Liver (tissue), 9 donors: ENCODE data around the gene GDF10. TPM values are rescaled to one million over a fixed set of nuclear protein-coding genes. Genes with fewer than 3 reads are reported as not detected.

Experiments used
- DNase-seq: peaks from one replicate; pipeline ENCODE4 v3.0.0-alpha.2; 2017; ENCODE audit warnings: low spot score
- H3K27ac ChIP-seq, 2 donors: one replicate each; pipeline ENCODE4 v1.7.0; 2013; ENCODE audit warnings: inconsistent platforms in 2 of 2, low read length in 2 of 2, control low read depth in 1 of 2, low read depth in 1 of 2, mild to moderate bottlenecking in 1 of 2
- H3K27me3 ChIP-seq, 4 donors: one replicate each; pipeline versions ENCODE4 v1.6.1 to v1.7.0; 2013; ENCODE audit warnings: low read length in 3 of 4, inconsistent platforms in 1 of 4, mild to moderate bottlenecking in 1 of 4, moderate library complexity in 1 of 4; ENCODE audit not compliant: control insufficient read depth in 4 of 4, insufficient read depth in 4 of 4
- H3K36me3 ChIP-seq, 4 donors: one replicate each; pipeline versions ENCODE4 v1.6.1 to v1.7.0; 2013; ENCODE audit warnings: low read length in 3 of 4, mild to moderate bottlenecking in 3 of 4, low read depth in 1 of 4, moderate library complexity in 1 of 4; ENCODE audit not compliant: control insufficient read depth in 4 of 4, insufficient read depth in 3 of 4
- H3K4me1 ChIP-seq, 4 donors: one replicate each; pipeline versions ENCODE4 v1.6.1 to v1.7.0; 2013; ENCODE audit warnings: low read length in 3 of 4, mild to moderate bottlenecking in 3 of 4, moderate library complexity in 1 of 4; ENCODE audit not compliant: control insufficient read depth in 4 of 4, insufficient read depth in 4 of 4
- H3K4me3 ChIP-seq, 3 donors: one replicate each; pipeline versions ENCODE4 v1.6.1 to v1.7.0; 2013; ENCODE audit warnings: low read length in 3 of 3, control low read depth in 1 of 3, low read depth in 1 of 3, mild to moderate bottlenecking in 1 of 3
- H3K9ac ChIP-seq, 2 donors: one replicate each; pipeline ENCODE4 v1.7.0; 2013; ENCODE audit warnings: low read length in 2 of 2, mild to moderate bottlenecking in 2 of 2, moderate library complexity in 2 of 2, control low read depth in 1 of 2, low read depth in 1 of 2
- H3K9me3 ChIP-seq, 4 donors: one replicate each; pipeline versions ENCODE4 v1.6.1 to v1.7.0; 2013; ENCODE audit warnings: low read length in 3 of 4; ENCODE audit not compliant: control insufficient read depth in 4 of 4
- EGR1 ChIP-seq, 2 donors: IDR thresholded peaks; 2 replicates each; pipeline ENCODE4 v1.6.1; 2016 to 2018; ENCODE audit warnings: antibody characterized with exemption in 2 of 2, low read depth in 2 of 2
- FOXA1 ChIP-seq: IDR thresholded peaks from 2 replicates; pipeline ENCODE4 v1.6.1; 2016; ENCODE audit warnings: antibody characterized with exemption
- FOXA2 ChIP-seq: IDR thresholded peaks from 2 replicates; pipeline ENCODE4 v1.6.1; 2016; ENCODE audit warnings: antibody characterized with exemption
- GABPA ChIP-seq, 2 donors: IDR thresholded peaks in 1 of 2; conservative IDR thresholded peaks in 1 of 2; 2 replicates each; pipeline ENCODE4 v1.6.1; 2016; ENCODE audit warnings: antibody characterized with exemption in 2 of 2, mild to moderate bottlenecking in 1 of 2, moderate library complexity in 1 of 2
- HNF4A ChIP-seq, 2 donors: conservative IDR thresholded peaks; 2 replicates each; pipeline ENCODE4 v1.6.1; 2016; ENCODE audit warnings: antibody characterized with exemption in 2 of 2, mild to moderate bottlenecking in 2 of 2
- HNF4G ChIP-seq: IDR thresholded peaks from 2 replicates; pipeline ENCODE4 v1.6.1; 2016; ENCODE audit warnings: antibody characterized with exemption
- JUND ChIP-seq, 2 donors: IDR thresholded peaks; 2 replicates each; pipeline ENCODE4 v1.6.1; 2016; ENCODE audit warnings: antibody characterized with exemption in 2 of 2
- NR2F2 ChIP-seq: IDR thresholded peaks from 2 replicates; pipeline ENCODE4 v1.6.1; 2016; ENCODE audit warnings: antibody characterized with exemption
- RAD21 ChIP-seq, 2 donors: IDR thresholded peaks; 2 replicates each; pipeline ENCODE4 v1.6.1; 2016; ENCODE audit warnings: antibody characterized with exemption in 2 of 2, mild to moderate bottlenecking in 2 of 2
- RXRA ChIP-seq, 2 donors: IDR thresholded peaks; 2 replicates each; pipeline ENCODE4 v1.6.1; 2017 to 2018; ENCODE audit warnings: antibody characterized with exemption in 2 of 2, mild to moderate bottlenecking in 1 of 2
- SP1 ChIP-seq: IDR thresholded peaks from 2 replicates; pipeline ENCODE4 v1.6.1; 2018; ENCODE audit warnings: antibody characterized with exemption, mild to moderate bottlenecking
- TAF1 ChIP-seq: conservative IDR thresholded peaks from 2 replicates; pipeline ENCODE4 v1.6.1; 2016; ENCODE audit warnings: antibody characterized with exemption, mild to moderate bottlenecking
- YY1 ChIP-seq: IDR thresholded peaks from 2 replicates; pipeline ENCODE4 v1.6.1; 2016; ENCODE audit warnings: antibody characterized with exemption, mild to moderate bottlenecking
- WGBS: extraction: QIAGEN DNeasy Blood & Tissue Kit; methylation state at CpG from one replicate; pipeline ENCODE4 v1.1.7; 2013; 5-methylcytosine and 5-hydroxymethylcytosine counted together
- polyA plus RNA-seq, 2 donors: library from polyadenylated mRNA; stranded (reverse) in 1 of 2; unstranded in 1 of 2; fragments of 200-250 nt in 1 of 2; fragments of >200 nt in 1 of 2; fragmentation: Nextera tagmentation in 1 of 2; extraction: Ambion mirVana in 1 of 2; gene quantifications; one replicate each; pipeline versions ENCODE4 v1.2.1 to v1.2.3, GENCODE V29; 2013 to 2015
- total RNA-seq, 2 donors: library from RNA; depleted of rRNA; stranded (reverse); fragments of >200 nt; gene quantifications; one replicate each; pipeline ENCODE4 v1.2.3, GENCODE V29; 2014
- TF ChIP-seq, protein P1 (sequence below): IDR thresholded peaks from 2 replicates; pipeline ENCODE4 v1.6.1; 2016; ENCODE audit warnings: antibody characterized with exemption
- TF ChIP-seq, protein P2 (sequence below): fragments of 150-350 bp; IDR thresholded peaks from 2 replicates; pipeline ENCODE4 v1.5.1; 2017; ENCODE audit warnings: improper control_type of control experiment, low read depth, low read length; ENCODE audit not compliant: missing input control
- TF ChIP-seq, protein P3 (sequence below): IDR thresholded peaks from 2 replicates; pipeline ENCODE4 v1.6.1; 2016; ENCODE audit warnings: antibody characterized with exemption
- TF ChIP-seq, protein P4 (sequence below): IDR thresholded peaks from 2 replicates; pipeline ENCODE4 v1.6.1; 2016; ENCODE audit warnings: antibody characterized with exemption, mild to moderate bottlenecking
- TF ChIP-seq, protein P5 (sequence below): IDR thresholded peaks from 2 replicates; pipeline ENCODE4 v1.6.1; 2016; ENCODE audit warnings: antibody characterized with exemption
- donor health status: healthy.
- donor health status: healthy.
- donor health status: healthy.
- donor health status: healthy.
- donor health status: healthy.

The GDF10 gene
- total and polyA plus RNA-seq, 4 donors = under 0.01 to 0.28 (median 0.11) TPM

DNA sequence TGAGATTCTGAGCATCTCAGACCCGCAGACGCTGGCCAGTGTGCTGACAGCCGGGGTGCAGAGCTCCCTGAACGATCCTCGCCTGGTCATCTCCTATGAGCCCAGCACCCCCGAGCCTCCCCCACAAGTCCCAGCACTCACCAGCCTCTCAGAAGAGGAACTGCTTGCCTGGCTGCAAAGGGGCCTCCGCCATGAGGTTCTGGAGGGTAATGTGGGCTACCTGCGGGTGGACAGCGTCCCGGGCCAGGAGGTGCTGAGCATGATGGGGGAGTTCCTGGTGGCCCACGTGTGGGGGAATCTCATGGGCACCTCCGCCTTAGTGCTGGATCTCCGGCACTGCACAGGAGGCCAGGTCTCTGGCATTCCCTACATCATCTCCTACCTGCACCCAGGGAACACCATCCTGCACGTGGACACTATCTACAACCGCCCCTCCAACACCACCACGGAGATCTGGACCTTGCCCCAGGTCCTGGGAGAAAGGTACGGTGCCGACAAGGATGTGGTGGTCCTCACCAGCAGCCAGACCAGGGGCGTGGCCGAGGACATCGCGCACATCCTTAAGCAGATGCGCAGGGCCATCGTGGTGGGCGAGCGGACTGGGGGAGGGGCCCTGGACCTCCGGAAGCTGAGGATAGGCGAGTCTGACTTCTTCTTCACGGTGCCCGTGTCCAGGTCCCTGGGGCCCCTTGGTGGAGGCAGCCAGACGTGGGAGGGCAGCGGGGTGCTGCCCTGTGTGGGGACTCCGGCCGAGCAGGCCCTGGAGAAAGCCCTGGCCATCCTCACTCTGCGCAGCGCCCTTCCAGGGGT lies 48.9 kb downstream of the GDF10 start:
- H3K9ac ChIP-seq = no peak overlapping the region
- H3K36me3 ChIP-seq = no peaks in the 10 kb centered on the region
- no peak overlapping the region for H3K27ac ChIP-seq
- DNase-seq = no peak
- no peaks in the 10 kb centered on the region for H3K9me3 ChIP-seq
- no peaks in the 10 kb centered on the region for H3K4me1 ChIP-seq
- no peaks in the 10 kb centered on the region for H3K27me3 ChIP-seq
- no peak overlapping the region for H3K4me3 ChIP-seq
- no peak for TF ChIP-seq HNF4A (conservative IDR thresholded peaks at IDR 0.05)
- no peak for TF ChIP-seq JUND (IDR thresholded peaks at IDR 0.05)
- no peak for TF ChIP-seq YY1
- no peak for TF ChIP-seq NR2F2
- no peak for TF ChIP-seq FOXA1
- no peak for TF ChIP-seq EGR1 (IDR thresholded peaks at IDR 0.05; ENCODE audit: low read depth in 2 of 2)
- TF ChIP-seq, protein P1, sequence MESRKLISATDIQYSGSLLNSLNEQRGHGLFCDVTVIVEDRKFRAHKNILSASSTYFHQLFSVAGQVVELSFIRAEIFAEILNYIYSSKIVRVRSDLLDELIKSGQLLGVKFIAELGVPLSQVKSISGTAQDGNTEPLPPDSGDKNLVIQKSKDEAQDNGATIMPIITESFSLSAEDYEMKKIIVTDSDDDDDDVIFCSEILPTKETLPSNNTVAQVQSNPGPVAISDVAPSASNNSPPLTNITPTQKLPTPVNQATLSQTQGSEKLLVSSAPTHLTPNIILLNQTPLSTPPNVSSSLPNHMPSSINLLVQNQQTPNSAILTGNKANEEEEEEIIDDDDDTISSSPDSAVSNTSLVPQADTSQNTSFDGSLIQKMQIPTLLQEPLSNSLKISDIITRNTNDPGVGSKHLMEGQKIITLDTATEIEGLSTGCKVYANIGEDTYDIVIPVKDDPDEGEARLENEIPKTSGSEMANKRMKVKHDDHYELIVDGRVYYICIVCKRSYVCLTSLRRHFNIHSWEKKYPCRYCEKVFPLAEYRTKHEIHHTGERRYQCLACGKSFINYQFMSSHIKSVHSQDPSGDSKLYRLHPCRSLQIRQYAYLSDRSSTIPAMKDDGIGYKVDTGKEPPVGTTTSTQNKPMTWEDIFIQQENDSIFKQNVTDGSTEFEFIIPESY = no peak
- TF ChIP-seq, protein P2, sequence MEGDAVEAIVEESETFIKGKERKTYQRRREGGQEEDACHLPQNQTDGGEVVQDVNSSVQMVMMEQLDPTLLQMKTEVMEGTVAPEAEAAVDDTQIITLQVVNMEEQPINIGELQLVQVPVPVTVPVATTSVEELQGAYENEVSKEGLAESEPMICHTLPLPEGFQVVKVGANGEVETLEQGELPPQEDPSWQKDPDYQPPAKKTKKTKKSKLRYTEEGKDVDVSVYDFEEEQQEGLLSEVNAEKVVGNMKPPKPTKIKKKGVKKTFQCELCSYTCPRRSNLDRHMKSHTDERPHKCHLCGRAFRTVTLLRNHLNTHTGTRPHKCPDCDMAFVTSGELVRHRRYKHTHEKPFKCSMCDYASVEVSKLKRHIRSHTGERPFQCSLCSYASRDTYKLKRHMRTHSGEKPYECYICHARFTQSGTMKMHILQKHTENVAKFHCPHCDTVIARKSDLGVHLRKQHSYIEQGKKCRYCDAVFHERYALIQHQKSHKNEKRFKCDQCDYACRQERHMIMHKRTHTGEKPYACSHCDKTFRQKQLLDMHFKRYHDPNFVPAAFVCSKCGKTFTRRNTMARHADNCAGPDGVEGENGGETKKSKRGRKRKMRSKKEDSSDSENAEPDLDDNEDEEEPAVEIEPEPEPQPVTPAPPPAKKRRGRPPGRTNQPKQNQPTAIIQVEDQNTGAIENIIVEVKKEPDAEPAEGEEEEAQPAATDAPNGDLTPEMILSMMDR = no peak
- no peak for TF ChIP-seq FOXA2
- no peak for TF ChIP-seq SP1
- TF ChIP-seq, protein P3, sequence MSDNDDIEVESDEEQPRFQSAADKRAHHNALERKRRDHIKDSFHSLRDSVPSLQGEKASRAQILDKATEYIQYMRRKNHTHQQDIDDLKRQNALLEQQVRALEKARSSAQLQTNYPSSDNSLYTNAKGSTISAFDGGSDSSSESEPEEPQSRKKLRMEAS = no peak
- no peak for TF ChIP-seq RXRA (IDR thresholded peaks at IDR 0.05)
- no peak for TF ChIP-seq HNF4G
- no peak for TF ChIP-seq TAF1
- TF ChIP-seq, protein P4, sequence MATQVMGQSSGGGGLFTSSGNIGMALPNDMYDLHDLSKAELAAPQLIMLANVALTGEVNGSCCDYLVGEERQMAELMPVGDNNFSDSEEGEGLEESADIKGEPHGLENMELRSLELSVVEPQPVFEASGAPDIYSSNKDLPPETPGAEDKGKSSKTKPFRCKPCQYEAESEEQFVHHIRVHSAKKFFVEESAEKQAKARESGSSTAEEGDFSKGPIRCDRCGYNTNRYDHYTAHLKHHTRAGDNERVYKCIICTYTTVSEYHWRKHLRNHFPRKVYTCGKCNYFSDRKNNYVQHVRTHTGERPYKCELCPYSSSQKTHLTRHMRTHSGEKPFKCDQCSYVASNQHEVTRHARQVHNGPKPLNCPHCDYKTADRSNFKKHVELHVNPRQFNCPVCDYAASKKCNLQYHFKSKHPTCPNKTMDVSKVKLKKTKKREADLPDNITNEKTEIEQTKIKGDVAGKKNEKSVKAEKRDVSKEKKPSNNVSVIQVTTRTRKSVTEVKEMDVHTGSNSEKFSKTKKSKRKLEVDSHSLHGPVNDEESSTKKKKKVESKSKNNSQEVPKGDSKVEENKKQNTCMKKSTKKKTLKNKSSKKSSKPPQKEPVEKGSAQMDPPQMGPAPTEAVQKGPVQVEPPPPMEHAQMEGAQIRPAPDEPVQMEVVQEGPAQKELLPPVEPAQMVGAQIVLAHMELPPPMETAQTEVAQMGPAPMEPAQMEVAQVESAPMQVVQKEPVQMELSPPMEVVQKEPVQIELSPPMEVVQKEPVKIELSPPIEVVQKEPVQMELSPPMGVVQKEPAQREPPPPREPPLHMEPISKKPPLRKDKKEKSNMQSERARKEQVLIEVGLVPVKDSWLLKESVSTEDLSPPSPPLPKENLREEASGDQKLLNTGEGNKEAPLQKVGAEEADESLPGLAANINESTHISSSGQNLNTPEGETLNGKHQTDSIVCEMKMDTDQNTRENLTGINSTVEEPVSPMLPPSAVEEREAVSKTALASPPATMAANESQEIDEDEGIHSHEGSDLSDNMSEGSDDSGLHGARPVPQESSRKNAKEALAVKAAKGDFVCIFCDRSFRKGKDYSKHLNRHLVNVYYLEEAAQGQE = no peak
- TF ChIP-seq, protein P5, sequence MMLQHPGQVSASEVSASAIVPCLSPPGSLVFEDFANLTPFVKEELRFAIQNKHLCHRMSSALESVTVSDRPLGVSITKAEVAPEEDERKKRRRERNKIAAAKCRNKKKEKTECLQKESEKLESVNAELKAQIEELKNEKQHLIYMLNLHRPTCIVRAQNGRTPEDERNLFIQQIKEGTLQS = no peak
- no peak for TF ChIP-seq GABPA (IDR thresholded peaks at IDR 0.05 in 1 of 2, conservative IDR thresholded peaks at IDR 0.05 in 1 of 2)
- no peak for TF ChIP-seq RAD21 (IDR thresholded peaks at IDR 0.05)
- 91% methylated on average over 36 of the region's 36 CpGs for WGBS
